Esophagus muscularis mucosa (tissue), 3 donors: ENCODE measurements around the gene VSIG2.

ENCODE experiments used
- CTCF ChIP-seq, 3 experiments: fragments of 200-600 bp in 2 of 3; fragments of 450-650 bp in 1 of 3; sonication (generic) in 2 of 3; IDR thresholded peaks; one replicate each; pipeline ENCODE4 v1.5.1; 2017 to 2019; ENCODE audit warnings: antibody characterized with exemption in 3 of 3, mild to moderate bottlenecking in 2 of 3, moderate library complexity in 1 of 3
- POLR2A ChIP-seq: fragments of 450-650 bp; IDR thresholded peaks from one replicate; pipeline ENCODE4 v1.6.1; 2017; ENCODE audit warnings: antibody characterized with exemption, moderate library complexity, mild to moderate bottlenecking, low read depth
- POLR2AphosphoS5 ChIP-seq, 2 donors: sonication (generic); formaldehyde crosslinking; IDR thresholded peaks; one replicate each; pipeline ENCODE4 v1.6.1; 2017; ENCODE audit warnings: antibody characterized with exemption in 2 of 2

- no peak for TF ChIP-seq CTCF (IDR thresholded peaks at IDR 0.05)
- TF ChIP-seq POLR2AphosphoS5 (IDR thresholded peaks at IDR 0.05), result no peak
- TF ChIP-seq POLR2A, result no peak
Observed at GRCh38 chr11:124718801-124719200, 33.3 kb downstream of the VSIG2 start.
